ENCODE measurements around the gene CCT8L2.
"Not testable (repeated sequence)": the region's sequence is repeated elsewhere in the genome, so short reads cannot be mapped to it uniquely, and the experiment has no call there.

The CCT8L2 gene

DNA sequence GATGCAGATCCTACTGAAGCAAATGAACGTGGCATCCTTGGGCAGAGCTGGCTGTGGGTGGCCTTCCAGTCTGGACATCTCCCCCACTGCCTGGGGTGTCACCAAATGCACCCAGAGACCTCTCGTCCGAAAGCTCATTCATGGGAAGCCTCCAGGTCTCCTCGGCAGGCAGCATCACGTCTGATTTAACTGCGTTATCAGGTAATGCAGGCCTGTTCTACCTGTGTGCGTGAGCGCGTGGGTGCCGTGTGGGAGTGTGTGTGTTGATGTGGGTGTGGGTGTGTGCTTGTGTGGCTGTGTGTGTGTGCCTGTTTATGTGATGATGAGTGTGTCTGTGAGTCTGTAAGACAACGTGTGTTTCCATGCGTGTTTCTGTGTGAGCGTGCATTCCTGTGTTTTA lies 35.1 kb downstream of the CCT8L2 start:
- DNase-seq: not testable (repeated sequence)

DNA sequence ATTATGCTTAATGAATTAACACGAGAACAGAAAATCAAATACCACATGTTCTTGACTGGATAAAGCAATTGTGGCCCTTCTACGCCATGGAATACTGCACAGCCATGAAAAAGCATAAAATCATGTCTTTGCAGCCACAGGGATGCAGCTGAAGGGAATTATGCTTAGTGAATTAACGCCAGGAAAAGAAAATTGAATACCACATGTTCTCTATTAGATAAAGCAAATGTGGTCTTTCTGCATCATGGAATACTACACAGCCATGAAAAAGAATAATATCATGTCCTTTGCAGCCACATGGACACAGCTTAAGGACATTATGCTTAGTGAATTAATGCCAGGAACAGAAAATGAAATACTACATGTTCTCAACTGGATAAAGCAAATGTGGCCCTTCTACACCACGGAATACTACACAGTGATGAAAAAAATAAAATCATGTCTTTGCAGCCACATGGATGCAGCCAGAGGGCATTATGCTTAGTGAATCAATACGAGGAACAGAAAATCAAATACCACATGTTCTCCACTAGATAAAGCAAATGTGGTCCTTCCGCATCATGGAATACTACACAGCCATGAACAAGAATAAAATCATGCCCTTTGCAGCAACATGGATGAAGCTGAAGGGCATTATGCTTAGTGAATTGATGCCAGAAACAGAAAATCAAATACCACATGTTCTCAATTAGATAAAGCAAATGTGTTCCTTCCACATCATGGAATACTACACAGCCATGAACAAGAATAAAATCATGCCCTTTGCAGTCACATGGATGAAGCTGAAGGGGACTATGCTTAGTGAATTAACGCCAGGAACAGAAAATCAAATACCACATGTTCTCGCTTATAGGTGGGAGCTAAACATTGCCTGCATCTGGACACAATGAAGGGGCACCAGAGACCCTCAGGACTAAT lies 37.3 kb downstream of the CCT8L2 start:
- DNase-seq: not testable (repeated sequence)

DNA sequence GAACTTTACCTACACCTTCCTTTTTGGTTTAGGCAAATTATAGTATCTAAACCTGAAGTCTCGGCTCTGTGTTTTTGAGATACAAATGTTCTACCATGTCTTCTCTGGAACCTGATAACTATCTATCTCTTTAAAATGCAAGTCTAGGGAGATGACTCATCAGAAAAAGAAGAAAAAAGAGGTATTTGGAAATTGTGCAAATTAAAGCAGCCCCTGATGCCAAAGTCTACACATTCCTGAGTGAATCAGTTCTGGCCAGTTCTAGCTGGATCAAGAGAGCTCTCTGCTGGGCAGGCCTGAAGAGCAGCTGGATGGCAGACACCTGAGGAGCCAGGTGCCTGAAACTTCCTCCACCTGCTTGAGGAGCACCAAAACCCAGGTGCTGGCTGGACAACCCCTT lies 49.3 kb downstream of the CCT8L2 start:
- DNase-seq: not testable (repeated sequence)

Data from COR-L47 (cell line).